Stimulated activated CD8-positive, alpha-beta memory T cell treated with anti-CD3 and anti-CD28 coated beads, Interleukin-4, amount 100 ng/mL, for 4 hours (primary cell): Measurements from ENCODE around the gene TAS2R3.
A peak's percentile ranks its signal among the peaks of the same experiment; 100 is the strongest.
"Not testable (repeated sequence)": the region's sequence is repeated elsewhere in the genome, so short reads cannot be mapped to it uniquely, and the experiment has no call there.

Source experiments
- DNase-seq, 2 donors: peaks; one replicate each; pipeline ENCODE4 v3.0.0-alpha.2; 2020; ENCODE audit warnings: low read depth in 2 of 2, low spot score in 1 of 2

Gene TAS2R3

DNA sequence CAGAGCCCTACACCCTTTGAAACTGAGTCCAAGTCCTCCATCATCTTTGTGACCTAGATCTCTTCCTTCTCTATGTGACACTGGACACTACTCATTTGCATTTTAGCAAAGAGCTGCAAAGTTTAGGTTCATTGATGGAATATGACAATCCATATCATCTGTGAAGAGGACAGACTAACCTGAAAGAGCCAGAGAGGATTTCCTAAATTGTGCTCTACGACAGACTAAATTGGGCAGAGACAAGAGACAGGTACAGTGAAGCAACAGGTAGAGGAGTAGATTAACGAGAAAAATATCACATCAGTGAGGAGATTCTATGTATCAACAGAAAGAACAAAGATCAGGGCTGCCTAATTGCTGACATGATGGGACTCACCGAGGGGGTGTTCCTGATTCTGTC, at the start of gene TAS2R3:
TSS of gene TAS2R3 (plus strand) at position 301 of the 400 bp plus-strand sequence. CDS start at position 363, 62 bp downstream.
- DNase-seq, result no peak

DNA sequence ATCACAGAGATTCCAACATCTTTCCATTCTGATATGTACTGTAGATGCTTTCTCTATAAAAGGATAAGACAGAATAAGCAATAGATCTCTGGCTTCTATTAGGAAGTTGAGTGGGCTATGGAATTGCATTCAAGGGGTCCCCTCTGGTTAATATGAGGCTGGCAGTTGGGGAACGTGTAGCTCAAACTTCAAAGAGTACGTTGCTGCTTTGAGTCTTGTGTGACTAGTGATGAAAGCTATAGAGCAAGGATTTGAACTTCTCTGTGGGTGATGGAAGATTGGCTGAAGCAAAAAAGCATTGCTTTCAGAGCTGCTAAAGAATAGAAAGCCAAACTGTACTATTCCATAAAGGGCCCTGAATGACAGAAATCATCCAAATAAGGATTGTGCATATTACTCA, 49.3 kb upstream of the TAS2R3 start:
- no peak for DNase-seq

GRCh38 chr7:141715018-141715417, 48.9 kb upstream of the TAS2R3 start:
- no peak for DNase-seq

- DNase-seq, result no peak
These were observed 47.9 kb upstream of the TAS2R3 start for GRCh38 chr7:141715794-141716689.

DNA sequence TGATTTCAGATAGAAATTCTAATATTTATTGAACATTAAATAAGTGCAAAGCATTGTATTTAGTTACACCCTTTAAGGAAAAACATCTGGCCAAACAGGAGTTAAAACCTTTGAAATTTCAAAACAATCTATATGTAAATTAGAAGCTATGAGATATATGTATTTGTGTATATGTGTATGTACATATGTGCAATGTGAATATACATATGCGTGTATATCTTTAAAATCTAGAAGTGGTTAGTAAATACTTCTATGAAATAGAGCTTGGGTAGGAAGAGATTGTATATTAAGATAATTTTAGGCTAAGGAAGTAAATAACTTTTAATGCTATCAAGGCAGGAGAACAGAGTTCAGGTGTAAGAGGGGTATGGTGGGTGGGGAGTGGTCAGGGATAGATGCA, 46.4 kb upstream of the TAS2R3 start:
- no peak for DNase-seq

GRCh38 chr7:141722529-141722928, 41.4 kb upstream of the TAS2R3 start:
- no peak for DNase-seq

- DNase-seq, result no peak
These were observed 34.9 kb upstream of the TAS2R3 start for GRCh38 chr7:141729020-141729419.

DNA sequence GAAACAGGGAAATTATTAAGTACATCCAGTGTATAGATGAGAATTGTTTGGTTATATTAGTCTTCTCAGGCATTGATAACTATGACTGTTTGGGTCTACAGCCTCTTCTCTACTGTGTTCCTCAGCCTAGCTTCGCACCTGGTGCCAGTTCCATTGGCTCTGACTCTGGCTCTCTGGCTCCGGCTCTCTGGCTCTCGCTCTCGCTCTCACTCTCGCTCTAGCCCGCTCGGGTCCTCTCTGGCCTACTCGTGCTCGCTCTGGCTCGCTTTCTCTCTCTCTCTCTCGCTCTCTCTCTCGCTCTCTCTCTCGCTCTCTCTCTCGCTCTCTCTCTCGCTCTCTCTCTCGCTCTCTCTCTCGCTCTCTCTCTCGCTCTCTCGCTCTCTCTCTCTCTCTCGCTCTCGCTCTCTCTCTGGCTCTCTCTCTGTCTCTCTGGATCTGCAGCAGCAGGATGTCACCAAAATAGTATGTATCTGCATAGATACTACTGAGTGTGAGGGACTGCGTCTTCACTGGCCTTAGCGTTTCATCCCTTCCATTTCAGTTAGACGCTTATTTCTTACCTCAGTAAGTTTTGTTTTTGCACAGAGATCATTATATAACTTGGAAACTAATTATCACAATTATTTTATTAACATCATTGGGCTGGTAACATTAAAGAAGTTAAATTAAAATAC, 32.3 kb upstream of the TAS2R3 start:
- DNase-seq, result no peak

- DNase-seq, result no peak
These were observed 26.6 kb upstream of the TAS2R3 start for GRCh38 chr7:141737118-141737835.

- DNase-seq, result peak; percentile 81 to 83
These were observed 25.9 kb upstream of the TAS2R3 start, which contains the start of gene SSBP1 for GRCh38 chr7:141737836-141738591. TSS of gene SSBP1 (plus strand) at chr7:141738358. CDS start at chr7:141739167, 809 bp downstream.

GRCh38 chr7:141738592-141739013, 25.3 kb upstream of the TAS2R3 start:
- DNase-seq, result no peak

- DNase-seq, result no peak
These were observed 24.6 kb upstream of the TAS2R3 start for GRCh38 chr7:141739250-141739649.

DNA sequence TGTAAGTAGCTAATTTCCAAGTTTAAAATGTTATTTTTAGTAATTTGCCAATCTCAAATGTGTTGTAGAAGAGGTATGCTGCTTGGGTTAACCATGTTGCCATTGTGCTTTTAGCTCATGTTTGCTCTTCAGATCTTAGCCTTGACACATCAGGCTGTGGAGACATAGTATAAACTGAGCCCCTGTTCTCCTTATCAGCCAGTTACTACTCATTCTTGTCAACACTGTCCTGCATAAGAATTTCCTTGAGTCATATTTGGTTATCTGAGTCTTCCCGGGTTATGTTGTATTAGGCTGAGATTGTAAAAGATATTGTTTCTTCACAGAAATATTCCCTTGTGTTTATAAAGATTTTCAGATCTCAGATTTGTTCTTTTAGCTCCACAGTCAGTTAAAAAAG, 21.7 kb upstream of the TAS2R3 start:
- DNase-seq, result no peak

- DNase-seq, result no peak
These were observed 19.8 kb upstream of the TAS2R3 start for GRCh38 chr7:141744131-141744530.

DNA sequence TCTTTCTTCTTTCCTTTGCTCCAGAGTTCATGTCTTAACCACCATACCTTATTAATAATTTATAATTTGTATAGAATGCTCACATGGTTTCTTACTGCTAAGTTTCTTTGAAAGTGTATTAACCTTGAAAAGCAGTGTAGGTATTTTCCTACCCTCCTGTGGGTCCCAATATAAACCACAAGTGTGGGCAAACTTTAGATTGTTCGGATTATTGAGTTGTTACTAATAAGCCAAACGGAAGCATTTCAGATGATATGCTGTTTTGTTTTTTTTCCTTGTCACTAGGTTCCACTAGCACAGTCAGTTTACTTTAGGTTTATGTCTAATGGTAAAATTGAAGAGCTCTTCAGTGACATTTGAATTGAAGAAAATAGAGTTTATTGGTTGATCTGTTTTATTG, 15.5 kb upstream of the TAS2R3 start:
- no peak for DNase-seq

DNA sequence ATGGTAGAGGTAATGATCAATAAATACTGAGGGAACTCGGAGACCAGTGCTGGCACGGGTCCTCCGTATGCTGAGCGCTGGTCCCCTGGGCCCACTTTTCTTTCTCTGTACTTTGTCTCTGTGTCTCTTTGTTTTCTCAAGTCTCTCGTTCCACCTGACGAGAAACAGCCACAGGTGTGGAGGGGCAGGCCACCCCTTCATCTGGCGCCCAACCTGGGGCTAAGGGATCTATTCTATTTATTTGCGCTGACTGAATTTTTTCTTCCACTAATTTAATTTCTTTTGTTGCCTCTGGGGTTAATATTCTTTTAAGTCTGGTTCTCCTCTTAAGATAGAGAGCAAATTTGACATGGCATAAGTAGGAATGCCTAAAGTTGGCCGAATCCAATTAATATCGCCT, 12.0 kb upstream of the TAS2R3 start:
- not testable (repeated sequence) for DNase-seq

DNA sequence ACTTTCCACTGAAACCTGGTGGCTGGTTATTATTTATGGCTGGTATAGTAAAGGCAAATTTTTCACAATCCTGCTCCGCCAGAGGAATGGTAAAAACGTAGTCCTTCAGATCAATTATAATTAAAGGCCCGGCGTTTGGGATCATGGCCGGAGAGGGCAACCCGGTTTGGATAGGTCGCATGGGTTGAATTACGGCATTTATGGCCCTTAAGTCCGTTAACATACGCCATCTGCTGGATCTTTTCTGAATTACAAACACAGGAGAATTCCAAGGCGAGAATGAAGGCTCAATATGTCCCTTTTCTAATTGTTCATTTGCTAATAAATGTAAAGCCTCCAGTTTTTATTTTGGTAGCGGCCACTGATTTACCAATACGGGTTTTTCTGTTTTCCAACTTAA, 11.3 kb upstream of the TAS2R3 start:
- no peak for DNase-seq

DNA sequence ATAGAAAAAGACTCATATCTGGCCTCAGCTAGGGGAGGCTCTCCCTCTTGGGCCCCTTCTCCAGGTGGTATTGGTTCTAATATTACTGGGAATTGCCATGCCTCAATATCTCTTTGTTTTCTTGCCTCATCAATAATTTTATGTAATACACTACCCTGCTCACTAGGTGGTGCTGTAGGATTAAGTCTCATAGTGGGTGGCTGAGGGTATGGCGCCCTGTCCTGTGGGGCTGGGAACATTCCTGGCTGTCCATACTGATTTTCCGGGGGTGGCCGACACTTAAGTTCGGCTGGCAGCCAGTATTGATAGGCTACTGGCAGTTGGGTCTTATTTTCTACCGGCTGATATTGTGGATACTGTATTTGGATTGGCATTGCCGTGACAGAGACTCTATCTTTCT, 9.0 kb upstream of the TAS2R3 start:
- no peak for DNase-seq

- not testable (repeated sequence) for DNase-seq
These were observed 6.2 kb downstream of the TAS2R3 start for GRCh38 chr7:141770083-141770583.

DNA sequence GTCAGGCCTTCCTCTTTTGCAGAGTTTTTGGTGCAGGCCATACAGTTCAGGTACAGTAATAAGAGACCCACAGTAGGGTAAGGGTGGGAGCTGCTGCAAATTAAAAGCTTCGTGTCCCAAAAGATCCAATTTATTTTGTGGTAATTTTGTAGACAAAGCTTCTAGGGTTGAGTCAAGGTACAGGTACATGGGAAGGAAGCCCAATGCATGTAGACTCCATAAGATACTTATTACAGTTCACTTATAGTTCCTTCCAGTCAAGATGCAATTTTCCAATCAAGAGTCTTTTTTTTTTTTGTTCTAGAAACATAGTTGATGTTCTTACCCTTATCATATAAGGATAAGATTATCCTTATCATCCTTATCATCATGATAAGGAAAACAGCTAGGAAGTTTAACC, 12.5 kb downstream of the TAS2R3 start, which contains the start of gene TAS2R4:
TSS of gene TAS2R4 (plus strand) at position 301 of the 400 bp plus-strand sequence. CDS start 1,815 bp downstream, outside the sequence.
- DNase-seq, result no peak
